ENCODE results near the gene ODF2L.
"Not testable (repeated sequence)": the region's sequence is repeated elsewhere in the genome, so short reads cannot be mapped to it uniquely, and the experiment has no call there.

ODF2L gene

DNA sequence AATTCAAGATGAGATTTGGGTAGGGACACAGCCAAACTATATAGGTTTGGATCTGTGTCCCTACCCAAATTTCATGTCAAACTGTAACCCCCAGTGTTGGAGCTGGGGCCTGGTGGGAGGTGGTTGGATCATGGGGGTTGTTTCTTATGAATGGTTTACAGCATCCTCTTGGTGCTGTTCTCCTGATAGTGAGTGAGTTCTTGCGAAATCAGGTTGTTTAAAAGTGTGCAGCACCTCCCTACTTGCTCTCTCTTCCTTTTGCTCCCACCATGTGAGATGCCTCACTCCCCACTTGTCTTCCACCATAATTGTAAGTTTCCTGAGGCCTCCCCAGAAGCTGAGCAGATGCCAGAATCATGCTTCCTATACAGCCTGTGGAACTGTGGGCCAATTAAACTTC, 17.3 kb downstream of the ODF2L start:
- peaks cover 16% of the 10 kb centered on the region for H3K9me3 ChIP-seq (ENCODE audit: low read length)
- peaks cover 14% of the 10 kb centered on the region for H3K36me3 ChIP-seq (ENCODE audit: insufficient read depth, low read length)
- H3K4me1 ChIP-seq (ENCODE audit: insufficient read depth, low read length), result peaks cover 2% of the 10 kb centered on the region
- H3K27me3 ChIP-seq (ENCODE audit: insufficient read depth, low read length), result no peaks in the 10 kb centered on the region
- no peak overlapping the region for H2AFZ ChIP-seq (ENCODE audit: low read depth, low read length)
- no peak overlapping the region for H3K4me3 ChIP-seq (ENCODE audit: low read length)

DNA sequence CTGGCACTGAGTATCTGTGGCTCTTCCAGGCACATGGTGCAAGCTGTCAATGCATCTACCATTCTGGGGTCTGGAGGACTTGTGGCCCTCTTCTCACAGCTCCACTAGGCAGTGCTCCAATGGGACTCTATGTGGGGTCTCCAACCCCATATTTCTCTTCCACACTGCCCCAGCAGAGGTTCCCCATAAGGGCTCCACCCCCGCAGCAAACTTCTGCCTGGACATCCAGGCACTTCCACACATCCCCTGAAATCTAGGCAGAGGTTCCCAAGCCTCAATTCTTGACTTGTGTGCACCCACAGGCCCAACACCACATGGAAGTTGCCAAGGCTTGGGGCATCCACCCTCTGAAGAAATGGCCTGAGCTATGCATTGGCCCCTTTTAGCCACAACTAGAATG, 18.8 kb downstream of the ODF2L start:
- Histone ChIP-seq H3K4me1 (ENCODE audit: insufficient read depth, low read length) (peaks cover 2% of the 10 kb centered on the region), H3K36me3 (ENCODE audit: insufficient read depth, low read length) (peaks cover 14% of the 10 kb centered on the region), H3K27me3 (ENCODE audit: insufficient read depth, low read length) (no peaks in the 10 kb centered on the region), H2AFZ (ENCODE audit: low read depth, low read length) (no peak overlapping the region), H3K9me3 (ENCODE audit: low read length) (peaks cover 16% of the 10 kb centered on the region), H3K4me3 (ENCODE audit: low read length) (no peak overlapping the region)

DNA sequence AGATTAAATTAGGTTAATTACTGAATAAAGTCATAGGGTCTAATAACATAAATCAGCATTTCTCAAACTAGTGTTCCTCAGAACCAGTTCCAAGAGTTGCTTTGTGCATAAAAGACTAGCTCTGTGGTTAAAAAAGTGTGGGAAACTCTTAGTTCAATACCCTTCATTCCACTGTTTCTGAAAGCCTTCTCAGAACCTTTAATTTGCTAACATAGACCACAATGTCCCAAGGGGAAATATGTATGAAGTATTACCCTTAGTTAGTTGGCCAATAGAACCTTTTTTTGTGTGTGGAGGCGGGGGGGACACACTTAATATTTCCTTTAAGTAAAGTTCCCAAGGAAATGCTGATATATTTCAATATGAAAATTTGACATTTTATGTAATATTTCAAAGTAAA, 20.4 kb downstream of the ODF2L start:
- peaks cover 14% of the 10 kb centered on the region for H3K36me3 ChIP-seq (ENCODE audit: insufficient read depth, low read length)
- H2AFZ ChIP-seq (ENCODE audit: low read depth, low read length), result no peak overlapping the region
- H3K9me3 ChIP-seq (ENCODE audit: low read length), result peaks cover 16% of the 10 kb centered on the region
- H3K27me3 ChIP-seq (ENCODE audit: insufficient read depth, low read length), result no peaks in the 10 kb centered on the region
- no peak overlapping the region for H3K4me3 ChIP-seq (ENCODE audit: low read length)
- H3K4me1 ChIP-seq (ENCODE audit: insufficient read depth, low read length), result peaks cover 2% of the 10 kb centered on the region

DNA sequence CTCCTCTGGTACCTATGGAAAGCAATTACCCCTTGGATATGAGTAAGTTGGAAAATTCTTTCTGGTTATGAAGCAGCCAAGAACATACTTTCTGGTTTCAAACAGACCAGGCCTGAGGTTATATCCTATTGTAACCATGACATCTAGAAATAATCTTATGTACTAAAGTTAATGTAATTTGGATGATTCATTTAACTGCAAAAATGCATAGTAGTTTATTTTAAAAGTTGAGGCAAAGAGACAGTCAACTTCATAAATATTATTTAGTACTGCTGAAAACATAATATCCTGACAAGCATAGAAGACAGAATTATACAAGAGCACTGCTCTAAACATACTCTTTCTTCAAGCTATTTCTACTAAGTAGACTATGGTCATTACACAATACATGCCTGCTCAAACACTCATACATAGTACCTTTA, 25.5 kb downstream of the ODF2L start:
- Histone ChIP-seq H3K27me3 (ENCODE audit: insufficient read depth, low read length) (no peaks in the 10 kb centered on the region), H3K4me3 (ENCODE audit: low read length) (no peak overlapping the region), H2AFZ (ENCODE audit: low read depth, low read length) (no peak overlapping the region), H3K4me1 (ENCODE audit: insufficient read depth, low read length) (no peaks in the 10 kb centered on the region), H3K36me3 (ENCODE audit: insufficient read depth, low read length) (peaks cover 13% of the 10 kb centered on the region), H3K9me3 (ENCODE audit: low read length) (peaks cover 2% of the 10 kb centered on the region)

DNA sequence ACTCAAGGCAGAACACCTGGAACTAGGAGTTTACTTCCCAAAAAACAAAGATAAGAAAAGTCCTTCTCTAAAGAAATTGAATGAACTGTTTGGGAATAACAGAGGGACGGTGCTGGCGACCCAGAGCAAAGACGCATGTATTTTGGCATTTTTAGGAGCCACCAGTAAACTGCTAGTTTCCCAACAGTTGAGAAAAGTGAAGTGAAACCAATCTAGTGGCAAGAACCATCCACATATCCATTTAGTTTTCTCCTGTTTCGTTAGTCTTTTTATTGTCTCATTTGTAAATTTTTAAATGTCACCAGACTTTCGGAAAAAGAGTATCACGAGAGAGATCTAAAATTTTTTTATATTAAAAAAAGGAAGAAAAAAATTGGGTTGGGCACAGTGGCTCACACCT, 30.2 kb downstream of the ODF2L start:
- H3K9me3 ChIP-seq (ENCODE audit: low read length), result no peaks in the 10 kb centered on the region
- peaks cover 4% of the 10 kb centered on the region for H3K36me3 ChIP-seq (ENCODE audit: insufficient read depth, low read length)
- no peak overlapping the region for H3K4me3 ChIP-seq (ENCODE audit: low read length)
- no peak overlapping the region for H2AFZ ChIP-seq (ENCODE audit: low read depth, low read length)
- H3K4me1 ChIP-seq (ENCODE audit: insufficient read depth, low read length), result no peaks in the 10 kb centered on the region
- H3K27me3 ChIP-seq (ENCODE audit: insufficient read depth, low read length), result no peaks in the 10 kb centered on the region

DNA sequence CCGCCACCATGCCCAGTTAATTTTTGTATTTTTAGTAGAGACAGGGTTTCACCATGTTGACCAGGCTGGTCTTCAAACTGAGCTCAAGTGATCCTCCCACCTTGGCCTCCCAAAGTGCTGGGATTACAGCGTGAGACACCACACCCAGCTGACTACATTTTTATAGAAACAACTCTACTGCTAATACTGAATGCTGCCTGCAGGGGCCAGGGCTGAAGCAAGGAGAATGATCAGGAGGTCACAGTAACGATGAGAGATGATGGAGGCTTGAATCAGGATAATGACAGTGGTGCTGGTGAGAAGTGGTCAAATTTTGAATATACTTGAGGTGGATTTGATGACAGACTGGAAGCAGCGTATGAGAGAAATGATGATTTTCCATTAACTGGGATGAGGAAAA, 33.3 kb downstream of the ODF2L start:
- Histone ChIP-seq H3K36me3 (ENCODE audit: insufficient read depth, low read length) (peaks cover 3% of the 10 kb centered on the region), H3K4me3 (ENCODE audit: low read length) (no peak overlapping the region), H3K9me3 (ENCODE audit: low read length) (no peaks in the 10 kb centered on the region)

DNA sequence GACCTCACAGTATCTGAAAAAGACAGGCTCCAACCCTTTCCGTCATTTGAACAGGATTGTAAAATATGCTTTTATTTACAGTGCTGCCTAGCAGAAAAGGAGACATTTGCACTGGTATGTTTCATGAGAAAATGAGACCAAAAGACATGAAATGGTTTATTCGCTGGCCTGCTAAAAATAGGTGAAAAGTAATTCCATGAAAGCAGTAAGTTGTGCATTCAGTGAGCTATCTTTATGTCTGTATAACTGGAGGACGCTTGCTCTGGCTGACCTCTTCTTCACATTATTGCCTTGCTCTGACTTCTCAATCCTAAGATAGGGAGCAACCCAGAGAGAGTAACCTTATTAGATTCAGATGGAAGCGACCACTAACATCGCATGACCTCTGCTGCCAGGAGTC, 38.3 kb downstream of the ODF2L start:
- Histone ChIP-seq H3K4me1 (ENCODE audit: insufficient read depth, low read length) (no peaks in the 10 kb centered on the region), H3K27me3 (ENCODE audit: insufficient read depth, low read length) (no peaks in the 10 kb centered on the region), H3K9me3 (ENCODE audit: low read length) (no peaks in the 10 kb centered on the region), H3K36me3 (ENCODE audit: insufficient read depth, low read length) (peaks cover 21% of the 10 kb centered on the region), H3K4me3 (ENCODE audit: low read length) (no peak overlapping the region), H2AFZ (ENCODE audit: low read depth, low read length) (no peak overlapping the region)

More for the DNA sequence above, 33.3 kb downstream of the ODF2L start:
- Histone ChIP-seq H3K27me3 (ENCODE audit: insufficient read depth, low read length) (no peaks in the 10 kb centered on the region), H2AFZ (ENCODE audit: low read depth, low read length) (no peak overlapping the region), H3K4me1 (ENCODE audit: insufficient read depth, low read length) (no peaks in the 10 kb centered on the region)

DNA sequence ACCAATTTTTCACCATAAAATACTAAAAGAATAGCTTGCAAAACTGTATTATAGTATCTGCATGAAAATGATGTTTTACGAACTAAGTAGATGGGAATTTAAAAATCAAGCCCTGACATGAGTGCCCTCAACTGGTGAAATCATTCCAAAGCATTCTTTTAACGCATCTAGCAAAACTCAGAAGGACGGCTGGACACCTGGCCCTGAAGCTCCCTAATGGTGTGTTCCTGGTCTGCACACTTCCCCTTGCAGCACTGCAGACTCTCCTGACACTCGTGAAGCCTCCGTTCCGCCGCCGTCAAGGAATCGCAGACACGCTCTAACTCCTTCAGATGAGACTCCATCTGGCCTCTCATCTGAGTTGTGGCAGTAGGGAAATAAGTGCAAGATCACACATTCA, 39.9 kb downstream of the ODF2L start:
- no peak overlapping the region for H3K4me3 ChIP-seq (ENCODE audit: low read length)
- H3K9me3 ChIP-seq (ENCODE audit: low read length), result no peaks in the 10 kb centered on the region
- no peaks in the 10 kb centered on the region for H3K4me1 ChIP-seq (ENCODE audit: insufficient read depth, low read length)
- no peak overlapping the region for H2AFZ ChIP-seq (ENCODE audit: low read depth, low read length)
- peaks cover 26% of the 10 kb centered on the region for H3K36me3 ChIP-seq (ENCODE audit: insufficient read depth, low read length)
- no peaks in the 10 kb centered on the region for H3K27me3 ChIP-seq (ENCODE audit: insufficient read depth, low read length)

DNA sequence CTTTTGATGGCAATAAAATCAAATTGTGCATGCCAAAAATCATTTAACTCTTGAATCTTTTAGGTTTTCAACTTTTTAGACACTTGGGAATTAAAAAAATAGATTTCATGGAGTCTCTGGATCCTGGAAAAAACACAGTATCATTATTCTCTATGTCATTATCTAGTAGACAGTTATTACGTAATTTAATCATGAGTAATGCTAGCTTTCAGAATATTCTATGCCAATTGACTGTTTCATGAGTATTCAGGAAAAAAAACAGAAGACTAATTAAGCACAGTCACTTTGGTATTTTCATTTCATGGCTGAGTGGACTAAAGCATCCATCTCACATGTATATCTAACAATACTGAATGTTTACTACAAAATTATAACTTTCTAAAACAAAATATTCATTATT, 44.0 kb downstream of the ODF2L start:
- Histone ChIP-seq H3K9me3 (ENCODE audit: low read length) (no peaks in the 10 kb centered on the region), H3K27me3 (ENCODE audit: insufficient read depth, low read length) (no peaks in the 10 kb centered on the region), H3K4me3 (ENCODE audit: low read length) (no peak overlapping the region), H3K36me3 (ENCODE audit: insufficient read depth, low read length) (peaks cover 25% of the 10 kb centered on the region), H2AFZ (ENCODE audit: low read depth, low read length) (no peak overlapping the region), H3K4me1 (ENCODE audit: insufficient read depth, low read length) (no peaks in the 10 kb centered on the region)

DNA sequence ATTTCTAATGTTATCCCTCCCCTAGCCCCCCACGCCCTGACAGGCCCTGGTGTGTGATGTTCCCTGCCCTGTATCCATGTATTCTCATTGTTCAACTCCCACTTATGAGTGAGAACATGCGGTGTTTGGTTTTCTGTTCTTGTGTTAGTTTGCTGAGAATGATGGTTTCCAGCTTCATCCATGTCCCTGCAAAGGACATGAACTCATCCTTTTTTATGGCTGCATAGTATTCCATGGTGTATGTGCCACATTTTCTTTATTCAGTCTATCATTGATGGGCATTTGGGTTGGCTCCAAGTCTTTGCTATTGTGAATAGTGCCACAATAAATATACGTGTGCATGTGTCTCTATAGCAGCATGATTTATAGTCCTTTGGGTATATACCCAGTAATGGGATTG, 45.9 kb downstream of the ODF2L start:
- not testable (repeated sequence) for H3K4me1 ChIP-seq (ENCODE audit: insufficient read depth, low read length); H3K9me3 ChIP-seq (ENCODE audit: low read length); H3K27me3 ChIP-seq (ENCODE audit: insufficient read depth, low read length); H3K4me3 ChIP-seq (ENCODE audit: low read length); H2AFZ ChIP-seq (ENCODE audit: low read depth, low read length)
- peaks cover 23% of the 10 kb centered on the region for H3K36me3 ChIP-seq (ENCODE audit: insufficient read depth, low read length)

DNA sequence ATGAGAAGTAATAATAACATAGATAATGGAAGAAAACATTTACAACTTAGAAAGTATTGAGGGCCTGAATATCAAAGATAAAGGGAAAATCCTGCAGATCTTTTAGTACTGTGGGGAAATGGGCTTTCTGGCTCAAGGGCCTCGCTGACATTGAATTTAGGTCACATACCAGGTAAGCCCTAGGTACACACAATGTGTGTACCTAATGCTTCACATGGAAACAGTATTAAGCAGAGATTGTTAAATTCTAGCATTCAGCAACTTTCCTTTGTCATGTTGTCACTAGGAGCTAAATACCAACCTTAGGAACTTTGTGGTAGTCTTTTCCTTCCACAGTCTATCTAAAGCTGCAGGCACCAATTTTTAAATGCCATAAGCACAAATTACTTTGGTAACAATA, 49.7 kb downstream of the ODF2L start:
- H3K36me3 ChIP-seq (ENCODE audit: insufficient read depth, low read length), result peaks cover 2% of the 10 kb centered on the region
- H3K4me3 ChIP-seq (ENCODE audit: low read length), result no peak overlapping the region
- H3K9me3 ChIP-seq (ENCODE audit: low read length), result no peaks in the 10 kb centered on the region
- no peaks in the 10 kb centered on the region for H3K4me1 ChIP-seq (ENCODE audit: insufficient read depth, low read length)
- no peak overlapping the region for H2AFZ ChIP-seq (ENCODE audit: low read depth, low read length)
- no peaks in the 10 kb centered on the region for H3K27me3 ChIP-seq (ENCODE audit: insufficient read depth, low read length)

DNA sequence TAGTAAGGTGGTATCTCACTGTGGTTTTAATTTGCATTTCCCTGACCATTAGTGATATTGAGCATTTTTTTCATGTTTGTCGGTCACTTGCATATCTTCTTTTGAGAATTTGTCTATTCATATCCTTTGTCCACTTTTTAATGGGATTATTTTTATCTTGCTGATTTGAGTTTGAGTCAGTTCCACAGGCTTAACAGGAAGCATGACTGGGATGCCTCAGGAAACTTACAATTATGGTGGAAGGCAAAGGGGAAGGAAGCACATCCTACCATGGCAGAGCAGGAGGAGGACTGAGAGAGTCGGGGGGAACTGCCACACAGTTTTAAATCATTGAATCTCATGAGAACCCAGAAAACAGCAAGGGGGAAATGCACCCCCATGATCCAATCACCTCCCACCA, 51.1 kb downstream of the ODF2L start:
- Histone ChIP-seq H3K27me3 (ENCODE audit: insufficient read depth, low read length) (no peaks in the 10 kb centered on the region), H3K9me3 (ENCODE audit: low read length) (no peaks in the 10 kb centered on the region), H3K4me3 (ENCODE audit: low read length) (no peak overlapping the region), H3K36me3 (ENCODE audit: insufficient read depth, low read length) (no peaks in the 10 kb centered on the region), H2AFZ (ENCODE audit: low read depth, low read length) (no peak overlapping the region), H3K4me1 (ENCODE audit: insufficient read depth, low read length) (no peaks in the 10 kb centered on the region)

DNA sequence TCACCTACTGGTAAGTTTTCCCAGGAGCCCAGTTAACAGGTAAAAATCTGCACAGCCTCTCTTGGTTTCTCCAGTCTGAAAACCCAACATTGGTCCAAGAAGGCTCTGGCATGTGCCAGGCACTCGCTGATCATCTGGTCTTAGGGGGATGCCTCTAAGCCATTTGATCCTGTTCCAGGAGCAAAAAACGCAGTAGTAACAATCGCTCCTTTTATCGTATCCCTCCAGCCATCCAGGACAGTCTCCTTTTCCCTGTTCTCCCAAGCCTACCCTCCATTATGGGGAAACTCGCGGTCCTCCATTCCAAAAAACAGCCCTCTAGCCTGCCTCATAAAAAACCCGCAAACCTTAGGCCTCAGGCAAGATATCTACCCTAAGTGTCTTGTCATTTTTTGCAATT, 56.2 kb downstream of the ODF2L start:
- no peaks in the 10 kb centered on the region for H3K4me1 ChIP-seq (ENCODE audit: insufficient read depth, low read length)
- H3K27me3 ChIP-seq (ENCODE audit: insufficient read depth, low read length), result no peaks in the 10 kb centered on the region
- no peak overlapping the region for H2AFZ ChIP-seq (ENCODE audit: low read depth, low read length)
- H3K9me3 ChIP-seq (ENCODE audit: low read length), result no peaks in the 10 kb centered on the region
- H3K36me3 ChIP-seq (ENCODE audit: insufficient read depth, low read length), result no peaks in the 10 kb centered on the region
- no peak overlapping the region for H3K4me3 ChIP-seq (ENCODE audit: low read length)

DNA sequence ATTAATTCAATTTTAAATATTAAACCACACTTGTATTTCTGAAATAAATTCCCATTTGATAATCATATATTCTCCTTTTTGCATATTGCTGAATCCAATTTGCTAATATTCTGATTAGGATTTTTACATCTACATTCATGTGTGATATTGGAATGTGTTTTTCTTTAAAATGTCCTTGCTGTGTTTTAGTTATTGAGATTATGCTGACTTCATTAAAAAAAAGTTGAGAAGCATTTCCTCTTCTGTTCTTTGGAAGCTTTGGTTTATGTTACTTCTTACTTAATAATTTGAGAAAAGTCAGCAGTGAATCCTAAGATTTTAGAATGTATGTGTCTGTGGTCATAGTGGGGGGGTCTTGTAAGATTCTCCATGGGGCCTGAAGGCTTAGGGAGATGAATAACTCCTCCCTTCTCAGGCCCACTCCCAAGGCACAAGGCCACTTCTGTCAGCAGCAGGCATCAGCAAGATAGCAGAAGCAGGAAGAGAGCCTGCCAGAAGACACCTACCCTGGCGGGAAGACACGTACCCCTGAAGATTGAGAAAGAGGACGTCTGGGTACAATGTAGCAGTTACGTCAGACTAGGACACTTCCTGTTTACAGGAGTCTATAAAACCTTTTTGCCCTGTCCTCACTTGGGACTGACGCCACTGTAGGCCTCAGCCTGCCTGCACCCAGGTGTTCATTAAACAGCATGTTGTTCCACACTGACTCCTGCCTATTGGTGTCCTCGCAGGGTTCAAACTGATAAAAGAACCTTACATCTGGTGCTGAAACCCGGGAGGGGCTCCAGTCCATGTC, 56.9 kb downstream of the ODF2L start:
- H3K4me1 ChIP-seq (ENCODE audit: insufficient read depth, low read length), result no peaks in the 10 kb centered on the region
- no peaks in the 10 kb centered on the region for H3K9me3 ChIP-seq (ENCODE audit: low read length)
- H3K36me3 ChIP-seq (ENCODE audit: insufficient read depth, low read length), result no peaks in the 10 kb centered on the region
- H3K4me3 ChIP-seq (ENCODE audit: low read length), result no peak overlapping the region
- no peaks in the 10 kb centered on the region for H3K27me3 ChIP-seq (ENCODE audit: insufficient read depth, low read length)
- no peak overlapping the region for H2AFZ ChIP-seq (ENCODE audit: low read depth, low read length)
